Measurements from ENCODE around the gene NOTCH2. TPM values are rescaled to one million over a fixed set of nuclear protein-coding genes. Genes with fewer than 3 reads are reported as not detected.

Gene NOTCH2
- total RNA-seq, 1 donor from 2014 or later: 259 TPM

DNA sequence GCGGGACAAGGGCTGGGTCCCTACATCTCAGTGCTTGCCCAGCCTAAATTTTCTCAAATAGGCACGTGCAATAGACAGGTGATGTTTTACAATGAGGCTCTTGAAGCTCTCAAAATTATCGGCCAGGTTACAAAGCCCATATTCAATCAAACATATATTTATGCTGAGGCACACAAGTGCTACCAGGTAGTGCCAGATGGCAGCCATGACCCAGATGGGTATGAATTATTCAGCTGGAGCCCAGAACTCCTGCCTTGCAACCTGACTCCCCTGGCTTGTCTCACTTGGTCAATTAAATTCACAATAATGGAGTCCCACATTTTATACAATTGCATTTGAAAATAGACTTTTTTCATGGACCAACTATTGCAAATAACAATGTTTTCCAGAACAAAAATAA lies 160.8 kb downstream of the NOTCH2 start:
- Mint-ChIP-seq H3K4me3 (no peak overlapping the region), H3K36me3 (ENCODE audit: low read depth) (peaks cover 13% of the 10 kb centered on the region), H3K27me3 (peaks cover 4% of the 10 kb centered on the region), H3K27ac (no peak overlapping the region), H3K9me3 (peaks cover 7% of the 10 kb centered on the region), H3K4me1 (no peaks in the 10 kb centered on the region)
- no peak for DNase-seq
- TF ChIP-seq CTCF (IDR thresholded peaks at IDR 0.05): no peak
- intact Hi-C loops (cut with micrococcal nuclease): no loop called here
- ChIA-PET CTCF (no interaction called here), POLR2A (no interaction called here)
- no peak for ATAC-seq (ENCODE audit: low read depth)

DNA sequence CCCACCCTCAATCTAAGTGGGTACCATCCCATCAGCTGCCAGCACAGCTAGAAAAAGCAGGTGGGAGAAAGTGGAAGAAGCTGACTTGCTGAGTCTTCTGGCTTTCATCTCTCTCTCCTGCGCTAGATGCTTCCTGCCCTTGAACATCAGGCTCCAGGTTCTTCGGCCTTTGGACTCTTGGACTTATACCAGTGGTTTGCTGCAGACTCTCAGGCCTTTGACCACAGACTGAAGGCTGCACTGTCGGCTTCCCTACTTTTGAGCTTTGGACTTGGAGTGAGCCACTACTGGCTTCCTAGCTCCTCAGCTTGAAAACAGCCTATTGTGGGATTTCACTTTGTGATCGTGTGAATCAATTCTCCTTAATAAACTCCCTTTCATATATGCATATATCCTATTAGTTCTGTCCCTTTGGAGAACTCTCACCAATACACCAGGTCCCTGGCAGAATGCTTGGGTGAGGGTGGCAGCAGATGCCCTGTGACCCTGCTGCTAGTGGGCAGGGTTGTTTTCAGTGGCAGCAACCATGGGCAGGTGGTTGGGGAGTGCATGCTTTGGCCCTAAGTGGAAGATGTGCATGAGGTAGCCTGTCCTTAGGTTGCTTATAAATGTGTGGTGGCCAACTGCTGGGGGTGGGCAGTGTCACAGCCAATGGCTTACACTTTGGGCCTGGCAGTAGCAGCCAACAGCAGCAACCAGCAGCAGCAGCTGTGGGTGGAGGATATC lies 162.4 kb downstream of the NOTCH2 start:
- Mint-ChIP-seq H3K27ac (no peak overlapping the region), H3K27me3 (peaks cover 9% of the 10 kb centered on the region), H3K36me3 (ENCODE audit: low read depth) (no peaks in the 10 kb centered on the region), H3K4me3 (no peak overlapping the region), H3K4me1 (no peaks in the 10 kb centered on the region), H3K9me3 (peaks cover 7% of the 10 kb centered on the region)
- ChIA-PET POLR2A (no interaction called here), CTCF (no interaction called here)
- intact Hi-C loops (cut with micrococcal nuclease): no loop called here
- no peak for ATAC-seq (ENCODE audit: low read depth)
- DNase-seq: no peak
- TF ChIP-seq CTCF (IDR thresholded peaks at IDR 0.05): no peak

DNA sequence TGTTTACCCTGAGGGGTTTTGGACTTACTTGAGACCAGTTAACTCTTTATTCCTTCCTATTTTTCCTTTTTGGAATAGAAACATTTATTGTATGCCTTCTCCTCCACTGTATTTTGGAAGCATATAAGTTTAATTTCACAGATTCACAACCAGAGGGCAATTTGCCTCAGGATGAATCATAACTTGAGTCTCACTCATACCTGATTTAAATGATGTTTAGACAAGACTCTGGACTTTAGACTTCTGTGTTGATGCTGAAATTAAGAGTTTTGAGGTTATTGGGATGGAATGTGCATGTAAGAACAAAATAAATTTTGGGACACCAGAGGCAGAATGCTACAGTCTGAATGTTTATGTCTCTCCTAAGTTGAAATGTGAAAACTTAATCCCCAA lies 166.0 kb downstream of the NOTCH2 start:
- DNase-seq (no peak), ATAC-seq (ENCODE audit: low read depth) (no peak)
- TF ChIP-seq CTCF (IDR thresholded peaks at IDR 0.05): no peak
- H3K4me1 Mint-ChIP-seq: no peaks in the 10 kb centered on the region
- CTCF ChIA-PET: no interaction called here
- no peak overlapping the region for H3K27ac Mint-ChIP-seq
- no peaks in the 10 kb centered on the region for H3K36me3 Mint-ChIP-seq (ENCODE audit: low read depth)
- H3K27me3 Mint-ChIP-seq: peaks cover 13% of the 10 kb centered on the region
- peaks cover 7% of the 10 kb centered on the region for H3K9me3 Mint-ChIP-seq
- POLR2A ChIA-PET: no interaction called here
- intact Hi-C loops (cut with micrococcal nuclease): no loop called here
- H3K4me3 Mint-ChIP-seq: no peak overlapping the region

DNA sequence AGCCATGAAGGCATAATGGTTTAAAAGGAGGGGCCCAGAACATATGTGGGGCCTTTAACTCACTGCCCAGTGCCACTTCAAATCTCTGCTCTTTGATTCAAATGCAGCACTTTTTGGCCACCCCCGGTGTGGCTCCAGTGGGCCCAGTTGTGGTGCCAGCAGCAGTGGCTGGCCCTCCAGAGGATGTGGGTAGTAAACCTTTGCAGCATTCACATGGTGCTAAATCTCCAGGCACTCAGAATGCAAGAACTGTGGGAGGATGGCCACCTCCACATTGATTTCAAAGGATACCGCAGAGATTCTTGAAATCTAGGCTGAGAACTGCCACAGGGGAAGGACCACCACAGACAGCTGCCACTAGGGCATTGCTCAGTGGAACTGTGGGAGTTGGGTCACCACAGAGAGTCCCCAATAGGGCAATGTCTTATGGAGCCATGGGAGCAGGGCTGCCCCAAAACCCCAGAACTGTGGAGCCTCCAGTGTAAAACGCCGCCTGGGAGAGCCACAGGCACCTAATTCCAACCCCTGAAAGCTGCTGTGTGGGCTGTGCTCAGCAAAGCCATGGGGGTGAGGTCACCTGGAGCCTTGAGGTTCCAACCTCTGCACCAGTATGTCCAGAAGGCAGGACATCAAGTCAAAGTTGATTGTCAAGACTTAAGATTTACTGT lies 166.6 kb downstream of the NOTCH2 start:
- H3K27me3 Mint-ChIP-seq: peaks cover 13% of the 10 kb centered on the region
- no peak for ATAC-seq (ENCODE audit: low read depth)

More for the DNA sequence above, 166.6 kb downstream of the NOTCH2 start:
- intact Hi-C loops (cut with micrococcal nuclease): no loop called here
- no peak for TF ChIP-seq CTCF (IDR thresholded peaks at IDR 0.05)
- no peak overlapping the region for H3K27ac Mint-ChIP-seq
- H3K4me1 Mint-ChIP-seq: no peaks in the 10 kb centered on the region
- CTCF ChIA-PET: no interaction called here
- H3K36me3 Mint-ChIP-seq (ENCODE audit: low read depth): no peaks in the 10 kb centered on the region
- no peak for DNase-seq
- peaks cover 7% of the 10 kb centered on the region for H3K9me3 Mint-ChIP-seq
- POLR2A ChIA-PET: no interaction called here
- H3K4me3 Mint-ChIP-seq: no peak overlapping the region

All from activated B cell treated with CpG ODN at 0.5 μM for 24 hours (primary cell).